HL-60 (cell line): ENCODE measurements around the gene NKX6-1.

Experiments used
- POLR2AphosphoS5 ChIP-seq: IDR thresholded peaks from 2 replicates; pipeline ENCODE4 v1.6.1; 2012; ENCODE audit warnings: low read depth
- TF ChIP-seq, protein P1 (sequence below): IDR thresholded peaks from one replicate; pipeline ENCODE4 v1.5.1; 2011; ENCODE audit warnings: low read length, control low read depth, inconsistent platforms; ENCODE audit not compliant: insufficient read depth

DNA sequence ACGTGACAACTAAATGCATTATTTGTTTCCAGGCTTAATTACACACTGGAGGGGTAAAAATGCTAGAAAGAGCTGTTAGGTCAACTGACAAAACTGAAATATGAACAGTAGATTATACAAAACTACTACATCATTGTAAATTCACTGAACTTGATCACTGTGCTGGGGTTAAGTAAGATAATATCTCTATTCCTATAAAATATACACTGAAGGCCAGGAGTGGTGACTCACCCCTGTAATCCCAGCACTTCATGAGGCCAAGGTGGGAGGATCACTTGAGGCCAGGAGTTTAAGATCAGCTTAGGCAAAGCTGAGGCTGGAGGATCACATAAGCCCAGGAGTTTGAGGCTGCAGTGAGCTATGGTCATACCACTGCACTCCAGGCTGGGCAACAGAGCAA, 31.8 kb upstream of the NKX6-1 start:
- TF ChIP-seq, protein P1, sequence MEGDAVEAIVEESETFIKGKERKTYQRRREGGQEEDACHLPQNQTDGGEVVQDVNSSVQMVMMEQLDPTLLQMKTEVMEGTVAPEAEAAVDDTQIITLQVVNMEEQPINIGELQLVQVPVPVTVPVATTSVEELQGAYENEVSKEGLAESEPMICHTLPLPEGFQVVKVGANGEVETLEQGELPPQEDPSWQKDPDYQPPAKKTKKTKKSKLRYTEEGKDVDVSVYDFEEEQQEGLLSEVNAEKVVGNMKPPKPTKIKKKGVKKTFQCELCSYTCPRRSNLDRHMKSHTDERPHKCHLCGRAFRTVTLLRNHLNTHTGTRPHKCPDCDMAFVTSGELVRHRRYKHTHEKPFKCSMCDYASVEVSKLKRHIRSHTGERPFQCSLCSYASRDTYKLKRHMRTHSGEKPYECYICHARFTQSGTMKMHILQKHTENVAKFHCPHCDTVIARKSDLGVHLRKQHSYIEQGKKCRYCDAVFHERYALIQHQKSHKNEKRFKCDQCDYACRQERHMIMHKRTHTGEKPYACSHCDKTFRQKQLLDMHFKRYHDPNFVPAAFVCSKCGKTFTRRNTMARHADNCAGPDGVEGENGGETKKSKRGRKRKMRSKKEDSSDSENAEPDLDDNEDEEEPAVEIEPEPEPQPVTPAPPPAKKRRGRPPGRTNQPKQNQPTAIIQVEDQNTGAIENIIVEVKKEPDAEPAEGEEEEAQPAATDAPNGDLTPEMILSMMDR, result no peak
- no peak for TF ChIP-seq POLR2AphosphoS5
